ENCODE results near the gene POGZ. TPM values are rescaled to one million over a fixed set of nuclear protein-coding genes. Genes with fewer than 3 reads are reported as not detected.
A peak's percentile ranks its signal among the peaks of the same experiment; 100 is the strongest.
"Not testable (repeated sequence)": the region's sequence is repeated elsewhere in the genome, so short reads cannot be mapped to it uniquely, and the experiment has no call there.

POGZ gene
- total RNA-seq, 8 experiments from 2014 or later = 13.2 to 98.2 (median 55.7) TPM

DNA sequence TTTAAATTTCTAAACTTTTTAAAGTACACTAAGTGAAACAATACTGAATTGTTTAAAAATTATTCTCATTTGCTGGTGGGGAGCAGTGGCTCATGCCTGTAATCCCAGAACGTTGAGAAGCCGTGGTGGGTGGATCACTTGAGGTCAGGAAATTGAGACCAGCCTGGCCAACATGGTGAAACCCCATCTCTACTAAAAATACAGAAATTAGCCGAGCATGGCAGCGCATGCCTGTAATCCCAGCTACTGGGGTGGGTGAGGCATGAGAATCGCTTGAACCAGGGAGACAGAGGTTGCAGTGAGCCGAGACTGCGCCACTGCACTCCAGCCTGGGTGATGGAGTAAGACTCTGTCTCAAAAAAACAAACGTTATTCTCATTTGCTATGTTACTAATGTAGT lies 21.9 kb downstream of the POGZ start:
- ATAC-seq (replicated peaks in 6 of 8); H3K4me1 ChIP-seq (replicated peaks in 1 of 2); H3K27ac ChIP-seq; H3K4me3 ChIP-seq: not testable (repeated sequence)
- 44 to 95% (median 93%) methylated on average over 2 to 8 of the region's 8 CpGs for WGBS, 10 experiments
- in situ Hi-C loops (cut with MboI; ENCODE audit: low pct_unique_long_range_greater_than_20kb in 2 of 9, low sequenced_read_pairs in 9 of 9, unreplicated experiment in 9 of 9) = loop anchor here in 1 of 9 experiments (25.0 kb wide), 1 partner anchor 300 kb away; no protein-coding TSS in a partner anchor

DNA sequence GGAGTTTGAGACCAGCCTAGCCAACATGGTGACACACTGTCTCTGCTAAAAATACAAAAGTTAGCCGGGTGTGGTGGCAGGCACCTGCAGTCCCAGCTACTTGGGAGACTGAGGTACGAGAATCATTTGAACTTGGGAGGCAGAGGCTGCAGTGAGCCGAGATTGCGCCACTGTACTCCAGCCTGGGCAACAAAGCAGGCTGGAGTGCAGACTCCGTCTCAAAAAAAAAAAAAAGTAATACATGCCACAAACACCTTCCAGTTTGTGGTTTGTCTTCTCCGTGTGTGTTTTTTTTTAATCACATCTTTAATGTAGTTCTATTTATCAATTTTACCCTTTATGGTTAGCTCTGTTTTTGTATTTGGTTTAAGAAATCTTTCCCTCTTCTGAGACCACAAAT lies 22.3 kb downstream of the POGZ start:
- Histone ChIP-seq H3K4me1 (replicated peaks in 1 of 2) (no peaks in the 10 kb centered on the region), H3K27ac (no peak overlapping the region), H3K4me3 (no peak overlapping the region)
- 59 to 100% (median 92%) methylated on average over 2 to 6 of the region's 6 CpGs for WGBS, 10 experiments
- ATAC-seq (replicated peaks in 6 of 8) = no peak
- in situ Hi-C loops (cut with MboI; ENCODE audit: low pct_unique_long_range_greater_than_20kb in 2 of 9, low sequenced_read_pairs in 9 of 9, unreplicated experiment in 9 of 9) = loop anchor here in 1 of 9 experiments (25.0 kb wide), 1 partner anchor 300 kb away; no protein-coding TSS in a partner anchor

DNA sequence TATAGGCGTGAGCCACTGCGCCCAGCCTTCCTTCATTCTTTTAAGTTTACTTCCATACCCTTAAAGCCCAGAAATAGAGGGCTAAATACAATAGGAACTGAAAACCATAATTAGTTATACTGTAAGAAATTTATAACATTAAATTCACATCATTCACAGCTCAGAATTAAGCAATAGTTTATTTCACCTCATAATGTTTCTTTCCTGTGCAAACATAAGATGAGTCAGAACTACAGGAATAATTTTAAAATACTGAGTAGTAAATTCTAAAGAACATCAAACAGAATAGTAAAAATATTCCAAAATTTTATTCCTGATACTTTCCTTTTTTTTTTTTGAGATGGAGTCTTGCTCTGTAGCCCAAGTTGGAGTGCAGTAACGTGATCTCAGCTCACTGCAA lies 24.1 kb downstream of the POGZ start:
- in situ Hi-C loops (cut with MboI; ENCODE audit: low pct_unique_long_range_greater_than_20kb in 2 of 9, low sequenced_read_pairs in 9 of 9, unreplicated experiment in 9 of 9) = loop anchor here in 1 of 9 experiments (25.0 kb wide), 1 partner anchor 302 kb away; no protein-coding TSS in a partner anchor
- no peaks in the 10 kb centered on the region for H3K4me1 ChIP-seq (replicated peaks in 1 of 2)
- H3K4me3 ChIP-seq = no peak overlapping the region
- H3K27ac ChIP-seq = no peak overlapping the region
- no peak for ATAC-seq (replicated peaks in 6 of 8)
- 83 to 100% (median 100%) methylated on average over 1 to 3 of the region's 3 CpGs; no CpG with 5 or more reads in 3 of the 10 experiments for WGBS, 10 experiments

DNA sequence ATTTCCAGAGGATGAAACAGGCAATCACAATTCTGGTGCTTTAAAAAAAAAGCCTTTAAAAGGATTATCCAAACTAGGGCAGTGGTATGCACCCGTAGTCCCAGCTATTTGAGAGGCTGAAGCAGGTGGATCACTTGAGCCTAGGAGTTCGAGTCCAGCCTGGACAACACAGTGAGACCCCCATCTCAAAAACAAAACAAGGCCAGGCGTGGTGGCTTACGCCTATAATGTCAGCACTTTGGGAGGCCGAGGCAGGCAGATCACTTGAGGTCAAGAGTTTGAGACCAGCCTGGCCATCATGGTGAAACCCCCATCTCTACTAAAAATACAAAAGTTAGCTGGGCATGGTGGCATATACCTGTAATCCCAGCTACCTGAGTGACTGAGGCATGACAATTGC lies 25.5 kb downstream of the POGZ start:
- H3K4me3 ChIP-seq; H3K27ac ChIP-seq; ATAC-seq (replicated peaks in 6 of 8); H3K4me1 ChIP-seq (replicated peaks in 1 of 2): not testable (repeated sequence)
- 85 to 100% (median 100%) methylated on average over 1 to 5 of the region's 5 CpGs; no CpG with 5 or more reads in 1 of the 10 experiments for WGBS, 10 experiments
- in situ Hi-C loops (cut with MboI; ENCODE audit: low pct_unique_long_range_greater_than_20kb in 2 of 9, low sequenced_read_pairs in 9 of 9, unreplicated experiment in 9 of 9) = loop anchor here in 1 of 9 experiments (25.0 kb wide), 1 partner anchor 303 kb away; no protein-coding TSS in a partner anchor

DNA sequence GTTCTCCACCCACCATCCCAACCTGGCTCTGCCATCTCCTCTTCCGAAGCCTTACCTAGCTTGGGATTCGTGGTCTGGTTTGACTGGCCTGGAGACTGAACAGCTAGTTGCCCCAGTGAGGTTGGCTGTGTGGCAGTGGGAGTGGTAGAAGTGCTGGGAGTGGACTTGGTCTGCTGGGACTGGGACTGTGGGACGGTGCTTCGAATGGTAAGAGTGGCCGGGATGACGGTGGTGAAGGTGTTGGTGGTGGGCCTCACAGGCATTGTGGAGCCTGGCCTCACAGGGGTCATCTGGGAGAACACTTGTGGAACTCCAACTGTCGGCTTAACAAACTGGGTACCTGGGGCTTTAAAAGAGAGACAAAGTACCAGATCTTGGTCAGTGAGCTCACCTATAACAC lies 31.2 kb downstream of the POGZ start:
- Histone ChIP-seq H3K4me3 (no peak overlapping the region), H3K4me1 (replicated peaks in 1 of 2) (no peaks in the 10 kb centered on the region), H3K27ac (no peak overlapping the region)
- 90 to 100% (median 100%) methylated on average over 2 to 7 of the region's 7 CpGs; no CpG with 5 or more reads in 3 of the 10 experiments for WGBS, 10 experiments
- ATAC-seq (replicated peaks in 6 of 8) = no peak
- in situ Hi-C loops (cut with MboI; ENCODE audit: low pct_unique_long_range_greater_than_20kb in 2 of 9, low sequenced_read_pairs in 9 of 9, unreplicated experiment in 9 of 9) = loop anchor here in 1 of 9 experiments (25.0 kb wide), 1 partner anchor 309 kb away; no protein-coding TSS in a partner anchor

DNA sequence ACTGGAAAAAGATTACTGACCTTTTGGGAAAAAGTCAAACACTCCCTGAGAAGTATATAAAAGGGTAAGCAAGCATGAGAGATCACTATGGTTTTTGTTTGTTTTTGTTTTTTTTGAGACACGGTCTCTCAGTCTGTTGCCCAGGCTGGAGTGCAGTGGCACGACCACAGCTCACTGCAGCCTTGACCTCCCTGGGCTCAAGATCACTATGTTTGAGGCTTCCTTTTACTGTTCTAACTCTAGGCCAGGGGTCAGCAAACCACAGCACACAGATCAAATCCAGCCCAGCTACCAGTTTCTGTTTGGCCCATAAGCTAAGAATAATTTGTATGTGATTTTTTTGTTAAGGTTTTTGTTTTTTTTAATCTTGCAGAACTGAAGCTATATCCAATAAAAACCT lies 34.2 kb downstream of the POGZ start:
- 81 to 100% (median 100%) methylated on average over 1 to 2 of the region's 2 CpGs; no CpG with 5 or more reads in 3 of the 10 experiments for WGBS, 10 experiments
- H3K4me3 ChIP-seq = no peak overlapping the region
- in situ Hi-C loops (cut with MboI; ENCODE audit: low pct_unique_long_range_greater_than_20kb in 2 of 9, low sequenced_read_pairs in 9 of 9, unreplicated experiment in 9 of 9) = loop anchor here in 1 of 9 experiments (25.0 kb wide), 1 partner anchor 312 kb away; no protein-coding TSS in a partner anchor
- H3K4me1 ChIP-seq (replicated peaks in 1 of 2) = no peaks in the 10 kb centered on the region
- H3K27ac ChIP-seq = no peak overlapping the region
- ATAC-seq (replicated peaks in 6 of 8) = no peak

DNA sequence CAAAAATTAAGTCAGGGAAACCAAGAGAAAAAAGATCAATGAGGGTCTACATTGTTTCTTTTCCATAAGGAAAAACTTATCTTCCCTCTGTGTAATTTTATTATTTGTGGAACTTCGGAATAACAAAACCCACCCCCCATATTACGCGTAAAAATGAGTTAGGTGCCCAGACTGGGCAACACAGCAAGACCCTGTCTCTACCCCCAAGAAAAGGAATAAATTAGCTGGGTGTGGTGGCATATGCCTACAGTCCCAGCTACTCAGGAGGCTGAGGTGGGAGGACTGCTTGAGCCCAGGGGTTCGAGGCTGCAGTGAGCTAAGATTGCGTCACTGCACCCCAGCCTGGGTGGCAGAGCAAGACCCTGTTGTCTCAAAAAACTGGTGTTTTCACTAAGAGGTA lies 39.5 kb downstream of the POGZ start:
- Histone ChIP-seq H3K27ac (no peak overlapping the region), H3K4me3 (no peak overlapping the region), H3K4me1 (replicated peaks in 1 of 2) (no peaks in the 10 kb centered on the region)
- 68 to 100% (median 89%) methylated on average over 1 to 5 of the region's 5 CpGs for WGBS, 10 experiments
- no peak for ATAC-seq (replicated peaks in 6 of 8)
- in situ Hi-C loops (cut with MboI; ENCODE audit: low pct_unique_long_range_greater_than_20kb in 2 of 9, low sequenced_read_pairs in 9 of 9, unreplicated experiment in 9 of 9) = no loop called here

DNA sequence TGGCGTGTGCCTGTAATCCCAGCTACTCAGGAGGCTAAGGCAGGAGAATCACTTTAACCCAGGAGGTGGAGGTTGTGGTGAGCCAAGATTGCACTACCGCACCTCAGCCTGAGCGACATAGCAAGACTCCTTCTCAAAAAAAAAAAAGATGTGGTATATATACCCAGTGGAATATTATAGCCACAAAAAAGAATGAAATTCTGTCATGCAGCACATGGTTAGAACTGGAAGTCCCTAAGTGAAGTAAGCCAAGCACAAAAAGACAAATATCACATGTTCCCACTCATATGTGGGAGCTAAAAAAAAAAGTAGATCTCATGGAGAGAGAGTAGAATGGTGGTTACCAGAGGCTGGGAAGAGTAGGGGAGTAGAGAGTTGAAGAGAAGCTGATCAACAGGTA lies 41.2 kb downstream of the POGZ start:
- Histone ChIP-seq H3K4me1 (replicated peaks in 1 of 2) (no peaks in the 10 kb centered on the region), H3K27ac (no peak overlapping the region), H3K4me3 (no peak overlapping the region)
- 96 to 100% (median 100%) methylated on average over 1 to 3 of the region's 3 CpGs; no CpG with 5 or more reads in 1 of the 10 experiments for WGBS, 10 experiments
- ATAC-seq (replicated peaks in 6 of 8) = no peak
- in situ Hi-C loops (cut with MboI; ENCODE audit: low pct_unique_long_range_greater_than_20kb in 2 of 9, low sequenced_read_pairs in 9 of 9, unreplicated experiment in 9 of 9) = no loop called here

DNA sequence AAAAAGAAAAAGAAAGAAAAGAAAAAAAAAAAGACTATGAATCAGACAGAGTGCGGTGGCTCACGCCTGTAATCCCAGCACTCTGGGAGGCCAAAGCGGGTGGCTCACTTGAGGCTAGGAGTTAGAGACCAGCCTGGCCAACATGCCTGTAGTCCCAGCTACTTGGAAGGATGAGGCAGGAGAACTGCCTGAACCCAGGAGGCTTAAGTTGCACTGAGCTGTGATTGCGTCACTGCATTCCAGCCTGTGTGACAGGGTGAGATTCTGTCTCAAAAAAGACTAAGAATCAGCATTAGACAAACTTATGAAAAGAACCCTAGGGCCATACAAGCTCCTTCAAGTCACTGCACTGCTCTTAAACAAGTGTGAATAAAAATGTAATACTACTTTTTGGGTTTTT lies 43.1 kb downstream of the POGZ start:
- Histone ChIP-seq H3K4me3 (no peak overlapping the region), H3K27ac (no peak overlapping the region), H3K4me1 (replicated peaks in 1 of 2) (no peaks in the 10 kb centered on the region)
- 89 to 100% (median 98%) methylated on average over 3 to 4 of the region's 4 CpGs for WGBS, 10 experiments
- ATAC-seq (replicated peaks in 6 of 8) = peak in 2 of 8 experiments; percentile 57 to 80
- in situ Hi-C loops (cut with MboI; ENCODE audit: low pct_unique_long_range_greater_than_20kb in 2 of 9, low sequenced_read_pairs in 9 of 9, unreplicated experiment in 9 of 9) = no loop called here

DNA sequence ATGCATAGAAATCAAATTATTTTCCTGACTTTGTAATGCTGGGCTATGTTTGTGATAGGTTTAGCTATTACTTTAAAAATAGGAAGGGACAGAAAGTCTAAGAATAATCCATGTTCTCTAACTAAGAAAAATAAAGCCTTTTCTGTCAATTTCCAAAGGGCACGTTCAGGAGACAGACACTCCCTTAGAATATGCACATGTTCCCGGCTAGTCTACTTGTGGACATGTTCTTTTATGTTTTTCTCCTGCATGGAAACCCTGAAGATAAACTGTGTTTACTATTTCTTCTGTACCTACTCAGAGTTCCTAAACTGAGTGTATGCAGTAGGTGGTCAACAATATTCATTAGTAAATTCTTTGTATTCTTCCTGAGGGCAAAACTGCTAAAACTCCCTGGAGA lies 47.4 kb downstream of the POGZ start:
- in situ Hi-C loops (cut with MboI; ENCODE audit: low pct_unique_long_range_greater_than_20kb in 2 of 9, low sequenced_read_pairs in 9 of 9, unreplicated experiment in 9 of 9) = no loop called here
- Histone ChIP-seq H3K4me3 (no peak overlapping the region), H3K27ac (no peak overlapping the region), H3K4me1 (replicated peaks in 1 of 2) (no peaks in the 10 kb centered on the region)
- ATAC-seq (replicated peaks in 6 of 8) = peak in 3 of 8 experiments; percentile 69 to 77 (median 70)
- 0 to 100% (median 92%) methylated on average over 2 of the region's 2 CpGs; no CpG with 5 or more reads in 1 of the 10 experiments for WGBS, 10 experiments

DNA sequence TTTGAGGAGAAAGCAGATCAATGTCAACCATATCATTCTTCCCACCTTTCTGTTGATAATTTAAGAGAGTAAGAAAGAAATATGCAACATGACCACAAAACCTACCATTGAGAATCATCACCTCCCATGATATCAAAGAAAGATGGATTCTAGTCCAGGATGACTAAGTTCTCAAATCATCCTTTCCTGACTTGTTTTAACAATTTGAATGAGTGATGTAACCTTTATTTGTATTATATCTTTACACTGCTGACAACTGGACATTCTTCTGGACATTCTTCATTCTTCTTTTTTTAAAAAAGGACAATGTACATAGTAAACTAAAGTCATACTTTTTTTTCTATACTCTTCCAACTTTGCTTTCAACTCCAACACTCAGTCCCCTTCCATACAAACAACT lies 50.4 kb downstream of the POGZ start:
- H3K27ac ChIP-seq = no peak overlapping the region
- in situ Hi-C loops (cut with MboI; ENCODE audit: low pct_unique_long_range_greater_than_20kb in 2 of 9, low sequenced_read_pairs in 9 of 9, unreplicated experiment in 9 of 9) = no loop called here

DNA sequence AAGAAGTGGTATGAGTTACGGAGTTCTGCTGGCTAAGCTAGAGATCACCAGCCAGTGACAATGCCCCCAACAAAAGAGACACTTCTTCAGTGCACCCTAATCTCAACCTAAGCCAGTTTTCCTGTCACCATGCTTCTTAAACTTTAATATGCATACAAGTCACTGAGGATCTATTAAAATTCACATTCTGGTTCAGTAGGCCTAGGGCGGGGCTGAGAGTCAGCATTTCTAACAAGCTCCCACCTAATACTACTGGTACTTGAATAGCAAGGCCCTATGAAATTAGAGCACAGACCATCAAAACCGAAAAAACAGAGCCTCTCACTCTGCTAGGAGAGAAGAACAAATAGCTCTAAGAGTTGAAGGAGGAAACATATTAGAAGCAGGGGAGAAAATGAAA lies 52.0 kb downstream of the POGZ start:
- in situ Hi-C loops (cut with MboI; ENCODE audit: low pct_unique_long_range_greater_than_20kb in 2 of 9, low sequenced_read_pairs in 9 of 9, unreplicated experiment in 9 of 9) = no loop called here
- WGBS, 10 experiments = 67 to 100% (median 97%) methylated on average over 1 to 3 of the region's 3 CpGs; no CpG with 5 or more reads in 2 of the 10 experiments
- Histone ChIP-seq H3K27ac (no peak overlapping the region), H3K4me1 (replicated peaks in 1 of 2) (no peaks in the 10 kb centered on the region), H3K4me3 (no peak overlapping the region)
- peak in 3 of 8 experiments; percentile 24 to 71 (median 57) for ATAC-seq (replicated peaks in 6 of 8)

More for the DNA sequence above, 50.4 kb downstream of the POGZ start:
- ATAC-seq (replicated peaks in 6 of 8) = no peak
- Histone ChIP-seq H3K4me3 (no peak overlapping the region), H3K4me1 (replicated peaks in 1 of 2) (no peaks in the 10 kb centered on the region)

DNA sequence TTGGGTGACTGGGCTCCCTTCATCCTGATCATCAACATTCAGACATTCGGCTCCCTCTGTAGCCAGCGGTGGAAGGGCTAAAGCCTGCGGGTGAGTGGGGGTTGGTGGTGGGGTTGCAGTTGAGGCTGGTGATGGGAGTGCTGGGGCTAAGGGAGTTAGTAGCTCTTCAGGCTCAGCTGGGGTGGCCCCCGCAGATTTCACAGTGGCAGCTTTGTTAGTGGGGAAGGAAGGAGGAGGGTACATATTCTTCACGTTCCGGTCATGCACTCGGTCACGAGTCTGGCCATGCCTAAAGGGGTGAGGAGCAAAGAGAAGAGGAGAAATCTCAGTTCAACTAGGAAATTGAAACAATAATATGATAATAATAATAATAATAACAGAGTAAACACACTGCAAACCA lies 53.1 kb downstream of the POGZ start:
- Histone ChIP-seq H3K4me1 (replicated peaks in 1 of 2) (no peaks in the 10 kb centered on the region), H3K27ac (no peak overlapping the region), H3K4me3 (no peak overlapping the region)
- 60 to 100% (median 96%) methylated on average over 1 to 7 of the region's 8 CpGs; no CpG with 5 or more reads in 2 of the 10 experiments for WGBS, 10 experiments
- ATAC-seq (replicated peaks in 6 of 8) = peak in 3 of 8 experiments; percentile 6 to 45 (median 30)
- in situ Hi-C loops (cut with MboI; ENCODE audit: low pct_unique_long_range_greater_than_20kb in 2 of 9, low sequenced_read_pairs in 9 of 9, unreplicated experiment in 9 of 9) = no loop called here

Data from motor neuron (in vitro differentiated cells).